CMK (cell line): ENCODE data around the gene PTGDS.

Source experiments
- DNase-seq: peaks from one replicate; pipeline ENCODE4 v3.0.0-alpha.2; 2010; ENCODE audit warnings: low read depth

Gene PTGDS

DNA sequence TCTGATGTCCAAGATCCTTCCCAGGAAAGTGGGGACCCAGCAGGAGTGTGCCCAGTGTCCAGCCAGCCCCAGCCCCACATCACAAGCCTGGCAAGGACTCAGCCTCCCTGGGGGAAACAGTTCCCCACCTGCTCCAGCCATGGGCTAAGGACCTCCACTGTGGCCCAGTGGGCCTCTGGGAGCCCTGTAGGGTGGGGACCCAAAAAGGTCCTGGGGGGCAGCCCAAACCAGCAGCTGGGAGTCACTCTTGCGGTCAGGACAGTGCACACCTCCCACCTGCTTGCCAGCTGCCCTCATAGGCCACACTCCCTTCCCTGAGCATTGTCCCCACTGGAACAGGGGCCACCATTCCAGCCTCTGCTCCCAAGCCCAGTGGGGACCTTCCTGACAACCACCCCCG lies 49.1 kb downstream of the PTGDS start:
- no peak for DNase-seq

DNA sequence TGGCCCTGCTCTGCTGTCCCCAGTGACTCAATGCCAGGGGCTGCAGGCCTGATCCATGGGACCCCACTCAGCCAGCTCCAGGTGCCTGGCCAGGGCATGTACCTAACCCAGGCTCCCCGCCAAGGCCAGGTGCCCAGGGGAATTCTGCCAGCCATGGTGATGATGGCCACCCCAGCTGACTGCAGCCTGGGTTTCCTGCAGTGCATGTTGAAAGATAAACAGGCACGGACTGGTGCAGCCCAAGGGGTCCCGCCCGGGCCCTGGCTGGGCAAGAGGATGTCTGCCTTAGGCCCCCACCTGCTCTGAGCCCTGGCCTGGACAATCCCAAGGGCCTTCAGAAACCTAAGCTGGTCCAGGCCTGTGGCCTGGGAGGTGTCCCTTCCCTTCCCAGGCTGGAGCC lies 49.5 kb downstream of the PTGDS start:
- no peak for DNase-seq

DNA sequence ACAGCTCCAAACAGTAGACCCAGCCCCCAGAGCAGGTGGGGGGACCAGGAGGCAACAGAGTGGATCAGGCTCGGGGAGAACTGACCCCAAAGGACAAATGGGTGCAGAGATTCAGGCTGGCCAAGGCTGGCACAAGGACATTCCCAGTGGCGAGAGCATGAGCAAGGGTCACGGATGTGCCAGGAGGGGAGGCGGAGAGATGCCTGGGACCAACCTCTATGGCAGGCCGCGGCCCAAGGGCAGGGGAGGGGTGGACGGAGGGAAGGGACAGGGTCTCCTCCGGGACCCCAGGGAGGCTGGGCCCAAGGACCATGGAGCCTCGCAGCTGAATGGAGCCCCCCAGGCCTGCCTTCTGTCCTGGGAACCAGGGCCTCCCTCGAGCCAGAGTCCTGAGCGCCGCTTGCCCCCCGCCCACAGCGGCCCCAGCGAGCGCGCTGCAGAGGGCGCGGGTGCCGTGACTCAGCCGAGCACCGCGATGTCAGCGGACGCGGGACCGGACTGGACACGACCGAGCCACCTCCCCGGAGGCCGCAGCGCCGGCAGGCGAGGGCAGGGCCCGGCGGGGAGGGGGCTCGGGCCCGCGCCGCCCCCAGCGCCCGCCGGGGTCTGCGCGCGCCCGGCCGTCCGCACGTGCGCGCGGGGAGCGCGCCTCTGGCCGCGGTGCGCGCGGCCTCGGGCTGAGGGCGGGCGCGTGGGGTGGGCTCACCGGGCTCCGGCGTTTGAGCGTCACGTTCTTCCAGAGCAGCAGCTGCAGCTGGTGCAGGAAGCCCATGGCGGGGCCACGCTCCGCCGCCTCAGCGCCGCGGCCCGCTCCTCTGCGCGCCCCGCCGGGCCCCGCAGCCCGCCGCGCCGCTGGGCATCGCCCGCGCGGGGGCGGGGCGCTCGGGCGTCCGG lies 50.3 kb downstream of the PTGDS start, which contains the start of gene ABCA2:
ABCA2 (minus strand) TSS at position 869 of the 894 bp plus-strand sequence; CDS start at position 772, 97 bp downstream.
- DNase-seq: no peak

- no peak for DNase-seq
Observed at GRCh38 chr9:137028263-137029057, 51.2 kb downstream of the PTGDS start.

DNA sequence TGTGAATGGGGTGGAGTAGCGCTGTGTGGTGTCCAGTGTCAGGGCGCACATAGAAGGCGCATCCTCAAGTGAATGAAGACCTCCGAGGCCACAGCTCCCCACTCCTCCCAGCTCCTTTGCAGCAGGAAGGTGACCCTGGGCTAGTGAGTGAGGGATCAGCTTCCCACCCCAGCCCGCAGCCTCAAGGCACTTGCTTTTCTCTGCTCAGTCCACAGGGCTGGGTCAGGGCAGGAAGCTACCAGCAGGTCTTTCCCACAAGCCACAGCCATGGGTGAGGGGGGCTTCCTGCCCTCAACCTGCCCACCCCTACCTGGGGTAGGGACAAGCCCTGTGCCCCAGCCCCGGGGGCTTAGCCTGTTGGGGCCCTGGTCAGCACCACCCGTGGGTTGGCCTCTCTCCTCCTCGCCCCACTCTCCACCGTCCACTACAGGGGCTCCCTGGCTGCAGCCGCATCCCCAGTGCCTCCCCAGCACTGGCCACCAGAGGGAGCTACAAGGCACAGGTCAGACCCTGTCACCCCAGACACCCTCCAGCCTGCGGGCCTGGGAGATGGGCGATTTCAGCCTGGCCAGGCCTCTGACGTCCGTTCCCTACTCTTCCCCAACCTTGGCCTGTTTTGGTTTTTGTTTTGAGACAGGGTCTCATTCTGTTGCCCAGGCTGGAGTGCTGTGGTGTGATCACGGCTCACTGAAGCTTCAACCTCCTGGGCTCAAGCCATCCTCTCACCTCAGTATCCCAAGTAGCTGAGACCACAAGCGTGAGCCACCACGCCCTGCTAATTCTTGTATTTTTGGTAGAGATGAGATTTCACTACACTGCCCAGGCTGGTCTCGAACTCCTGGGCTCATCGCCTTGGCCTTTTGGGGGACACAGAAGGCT lies 52.0 kb downstream of the PTGDS start:
- DNase-seq: no peak

DNA sequence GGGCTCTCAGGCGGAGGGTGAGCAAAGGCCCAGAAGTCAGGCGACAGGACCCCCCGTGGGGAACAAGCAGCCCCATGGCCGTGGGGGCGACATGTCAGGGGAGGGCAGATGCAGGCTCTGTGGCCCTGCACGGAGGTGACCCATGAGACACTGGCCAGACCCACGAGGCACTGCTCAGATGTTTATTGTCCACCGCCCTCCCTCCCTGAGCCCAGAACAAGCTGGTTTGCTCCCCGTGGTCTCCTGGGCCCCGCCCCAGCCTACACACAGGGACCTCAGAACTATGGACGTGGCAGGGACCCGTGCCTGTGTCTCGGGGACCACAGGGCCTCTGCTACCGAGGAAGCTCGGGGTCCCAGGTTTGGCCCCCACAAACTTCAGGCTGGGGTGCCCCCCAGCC lies 52.7 kb downstream of the PTGDS start:
- no peak for DNase-seq

GRCh38 chr9:137030538-137031527 lies 53.5 kb downstream of the PTGDS start:
- no peak for DNase-seq
